ENCODE data around the gene ERN1.

GRCh38 chr17:64092113-64092512 is 37.8 kb downstream of the ERN1 start:
- TF ChIP-seq CTCF (conservative IDR thresholded peaks at IDR 0.05; ENCODE audit: low read depth, low read length) (no peak), EZH2 (IDR thresholded peaks at IDR 0.05; ENCODE audit: borderline replicate concordance, low read depth, low read length, poor library complexity, severe bottlenecking) (no peak)
